ENCODE results near the gene SLC25A44. TPM values are rescaled to one million over a fixed set of nuclear protein-coding genes. Genes with fewer than 3 reads are reported as not detected.
"Not testable (repeated sequence)": the region's sequence is repeated elsewhere in the genome, so short reads cannot be mapped to it uniquely, and the experiment has no call there.

Gene SLC25A44
- total RNA-seq, 1 donor from 2014 or later: 34.3 TPM

DNA sequence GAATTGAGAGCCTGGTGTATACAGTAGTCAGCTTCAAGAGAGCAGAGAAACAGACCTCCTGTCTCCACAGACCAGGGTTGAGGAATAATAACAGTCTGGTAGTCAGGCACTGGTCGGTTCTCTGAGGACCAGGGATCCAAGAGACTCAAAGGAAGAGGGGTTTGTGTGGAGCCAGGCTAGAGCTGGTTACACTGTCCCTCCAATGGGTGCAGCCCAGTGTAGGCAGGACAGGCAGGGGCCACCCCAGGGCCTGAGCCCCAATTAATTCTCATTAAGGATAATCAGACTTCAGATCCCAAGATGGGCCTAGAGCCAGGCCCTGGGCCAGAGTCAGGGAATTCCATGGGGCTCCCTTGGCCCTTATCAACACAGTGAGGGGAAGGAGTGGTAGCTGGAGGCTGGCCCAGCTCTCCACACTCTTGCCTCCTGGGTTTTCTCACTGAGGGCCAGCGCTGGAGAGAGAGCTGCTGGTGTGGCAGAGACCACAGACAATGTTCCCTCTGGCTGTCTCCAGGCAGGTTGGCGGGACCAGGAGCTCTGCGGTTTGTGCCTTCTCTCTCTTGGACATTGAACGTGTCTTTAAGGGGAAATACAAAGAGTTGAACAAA lies 31.4 kb upstream of the SLC25A44 start:
- intact Hi-C loops (cut with micrococcal nuclease): no loop called here

DNA sequence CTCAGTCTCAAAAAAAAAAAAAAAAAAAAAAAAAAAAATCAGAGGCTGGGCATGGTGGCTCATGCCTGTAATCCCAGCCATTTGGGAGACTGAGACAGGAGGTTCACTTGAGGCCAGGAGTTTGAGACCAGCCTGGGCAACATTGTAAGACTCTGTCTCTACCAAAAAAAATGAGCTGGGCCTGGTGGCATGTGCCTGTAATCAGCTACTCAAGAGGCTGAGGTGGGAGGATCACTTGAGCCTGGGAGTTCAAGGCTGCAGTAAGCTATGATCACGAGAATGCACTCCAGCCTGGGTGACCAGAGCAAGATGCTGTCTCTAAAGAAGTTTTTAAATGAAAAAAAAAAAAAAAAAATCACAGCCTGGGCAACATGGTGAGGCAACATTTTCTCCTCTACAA lies 30.2 kb upstream of the SLC25A44 start:
- intact Hi-C loops (cut with micrococcal nuclease): no loop called here

DNA sequence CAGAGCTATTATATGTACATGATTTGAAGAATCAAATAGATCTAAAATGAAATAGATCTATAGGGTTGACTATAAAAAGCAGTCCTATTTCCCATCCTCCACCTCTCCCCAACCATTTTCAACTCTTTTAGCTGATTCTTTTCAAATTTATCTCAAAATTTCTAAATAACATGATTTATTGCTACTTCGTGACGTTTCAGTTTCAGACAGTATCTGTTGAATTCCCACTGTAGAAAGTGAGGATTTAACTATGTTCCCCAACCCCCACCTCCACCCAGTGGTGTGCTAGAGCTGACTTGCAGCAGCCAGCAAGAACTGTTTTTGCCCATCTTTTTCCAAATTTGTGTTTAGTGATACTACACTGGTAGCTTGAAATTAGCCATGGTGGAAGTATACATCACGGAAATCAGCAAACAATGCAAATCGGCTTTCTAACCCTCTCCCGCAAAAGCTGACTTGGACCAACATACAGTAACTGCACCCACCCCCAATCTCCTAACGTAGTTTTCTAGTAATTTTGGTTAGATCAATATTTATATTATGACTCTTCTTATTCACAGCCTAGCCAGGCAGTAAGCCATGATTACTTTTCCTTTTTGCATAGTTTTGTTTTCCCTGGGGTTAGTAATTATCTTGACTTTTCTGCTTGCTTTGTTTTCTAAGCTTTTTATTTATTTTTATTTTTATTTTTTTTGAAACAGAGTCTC lies 29.6 kb upstream of the SLC25A44 start:
- intact Hi-C loops (cut with micrococcal nuclease): no loop called here

DNA sequence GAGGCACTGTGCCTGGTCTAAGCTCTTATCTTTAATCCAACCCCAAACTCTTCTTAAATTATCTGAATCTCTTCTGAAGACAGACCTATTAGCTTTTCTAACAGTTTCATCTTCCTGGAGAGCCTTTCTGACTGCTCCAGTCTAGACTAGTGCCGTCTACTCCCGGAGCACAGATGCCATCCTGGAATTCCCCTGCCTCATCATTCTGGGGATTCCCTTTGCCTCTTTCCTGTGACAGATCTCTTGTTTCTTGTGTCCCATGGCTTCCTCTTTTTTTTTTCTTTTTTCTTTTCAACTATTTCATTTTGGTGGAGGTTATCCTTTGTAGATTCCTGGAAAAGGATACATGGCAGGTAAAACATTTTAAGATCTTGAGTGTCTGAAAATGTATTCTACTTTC lies 28.8 kb upstream of the SLC25A44 start:
- intact Hi-C loops (cut with micrococcal nuclease): no loop called here

DNA sequence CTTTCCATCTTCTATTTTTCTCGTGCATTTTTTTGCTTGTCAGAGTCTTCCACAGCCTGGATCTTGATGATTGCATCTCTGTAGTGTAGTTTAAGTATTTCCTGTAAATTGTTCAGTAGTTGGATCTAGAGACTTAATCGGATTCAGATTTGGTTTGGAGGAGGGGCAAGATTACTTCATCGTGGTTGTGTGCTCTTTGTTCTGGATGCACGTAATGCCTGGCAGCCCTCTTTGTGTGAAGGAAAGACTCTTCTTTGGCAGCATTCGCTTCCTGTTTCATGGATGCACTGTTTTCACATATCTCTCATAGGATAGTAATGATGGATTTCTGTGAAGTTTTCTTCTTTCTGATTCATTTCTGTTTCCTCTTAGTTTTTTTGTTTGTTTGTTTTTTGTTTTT lies 26.4 kb upstream of the SLC25A44 start:
- intact Hi-C loops (cut with micrococcal nuclease): no loop called here

DNA sequence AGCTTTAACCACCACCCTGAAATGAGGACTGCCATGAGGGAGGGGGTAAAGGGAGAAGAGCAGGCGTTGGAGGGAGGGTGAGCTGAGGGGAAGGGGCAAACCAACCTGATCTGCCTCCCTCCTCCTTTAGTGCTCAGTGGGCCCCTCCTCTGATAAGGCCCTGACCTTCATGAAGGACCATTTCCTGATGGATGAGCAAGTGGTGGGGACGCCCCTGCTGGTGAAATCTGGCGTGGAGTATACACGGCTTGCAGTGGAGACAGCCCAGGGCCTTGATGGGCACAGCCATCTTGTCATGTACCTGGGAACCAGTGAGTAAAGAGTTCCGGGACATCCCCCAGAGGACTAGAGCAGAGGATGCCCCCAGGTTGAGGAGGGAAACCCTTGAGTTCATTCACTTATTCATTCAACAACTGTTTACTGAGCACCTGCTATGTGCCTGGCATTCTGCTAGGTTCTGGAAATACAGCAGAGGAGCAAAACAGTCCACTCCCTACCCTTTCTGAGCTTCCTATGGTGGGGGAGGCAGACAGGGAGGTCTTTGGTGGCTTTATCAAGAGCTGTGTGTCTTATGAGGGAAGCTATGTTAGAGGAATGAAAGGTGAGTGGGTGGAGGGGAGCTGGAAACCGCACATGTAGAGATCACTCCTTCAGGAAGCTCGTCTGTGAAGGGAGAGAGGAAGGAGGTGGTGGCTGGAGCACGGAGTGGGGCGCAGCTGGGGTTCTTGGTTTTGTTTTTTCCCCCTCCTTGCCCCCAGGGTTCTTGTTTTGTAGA lies 21.0 kb upstream of the SLC25A44 start:
- intact Hi-C loops (cut with micrococcal nuclease): no loop called here

DNA sequence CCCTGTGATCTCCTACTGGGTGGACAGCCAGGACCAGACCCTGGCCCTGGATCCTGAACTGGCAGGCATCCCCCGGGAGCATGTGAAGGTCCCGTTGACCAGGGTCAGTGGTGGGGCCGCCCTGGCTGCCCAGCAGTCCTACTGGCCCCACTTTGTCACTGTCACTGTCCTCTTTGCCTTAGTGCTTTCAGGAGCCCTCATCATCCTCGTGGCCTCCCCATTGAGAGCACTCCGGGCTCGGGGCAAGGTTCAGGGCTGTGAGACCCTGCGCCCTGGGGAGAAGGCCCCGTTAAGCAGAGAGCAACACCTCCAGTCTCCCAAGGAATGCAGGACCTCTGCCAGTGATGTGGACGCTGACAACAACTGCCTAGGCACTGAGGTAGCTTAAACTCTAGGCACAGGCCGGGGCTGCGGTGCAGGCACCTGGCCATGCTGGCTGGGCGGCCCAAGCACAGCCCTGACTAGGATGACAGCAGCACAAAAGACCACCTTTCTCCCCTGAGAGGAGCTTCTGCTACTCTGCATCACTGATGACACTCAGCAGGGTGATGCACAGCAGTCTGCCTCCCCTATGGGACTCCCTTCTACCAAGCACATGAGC lies 17.2 kb upstream of the SLC25A44 start:
- intact Hi-C loops (cut with micrococcal nuclease): no loop called here

DNA sequence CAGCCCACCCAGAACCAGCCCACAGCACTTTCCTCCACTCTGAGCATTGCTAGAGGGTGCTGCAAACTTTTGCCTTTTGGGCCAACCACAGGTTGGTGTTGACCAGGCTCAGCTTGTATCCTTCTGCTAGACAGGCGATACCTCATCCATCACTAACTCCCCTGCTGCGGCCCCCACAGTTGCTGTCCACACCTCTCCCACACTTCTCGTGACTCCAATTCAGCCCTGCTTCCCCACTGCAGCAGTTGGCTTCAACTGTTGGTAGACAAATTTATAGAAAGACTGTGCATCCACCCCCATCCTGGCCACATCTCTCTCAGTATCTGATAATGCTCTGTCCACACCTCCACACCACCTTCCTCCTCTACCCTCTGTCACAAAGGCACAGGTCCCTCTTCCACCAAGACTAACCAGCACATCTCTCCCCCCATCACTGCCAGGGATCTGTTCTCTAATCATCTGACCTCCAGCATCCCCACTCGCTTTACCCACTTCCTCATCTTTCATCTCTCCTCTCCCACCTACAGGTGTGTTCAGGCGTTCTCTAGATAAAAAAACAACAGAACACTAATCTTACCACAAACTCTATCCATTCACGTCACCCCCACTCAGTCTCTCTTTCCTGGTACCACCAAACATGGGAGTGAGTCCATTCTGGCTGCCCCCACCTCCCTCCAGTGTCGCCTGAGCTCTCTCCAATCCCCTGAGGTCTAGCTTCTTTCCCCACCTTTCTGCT lies 15.8 kb upstream of the SLC25A44 start:
- intact Hi-C loops (cut with micrococcal nuclease): no loop called here

DNA sequence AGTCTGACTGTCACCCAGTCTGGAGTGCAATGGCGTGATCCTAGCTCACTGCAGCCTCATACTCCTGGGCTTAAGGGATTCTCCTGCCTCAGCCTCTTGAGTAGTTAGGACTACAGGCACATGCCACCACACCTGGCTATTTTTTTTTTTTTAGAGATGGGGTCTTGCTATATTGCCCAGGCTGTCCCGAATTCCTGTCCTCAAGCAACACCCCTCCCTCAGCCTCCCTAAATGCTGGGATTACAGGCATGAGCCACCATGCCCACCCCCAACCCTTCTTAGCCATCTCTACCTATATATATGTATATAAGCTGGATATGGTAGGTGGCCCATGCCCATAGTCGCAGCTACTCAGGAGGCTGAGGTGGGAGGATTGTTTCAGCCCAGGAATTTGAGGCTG lies 13.4 kb upstream of the SLC25A44 start:
- intact Hi-C loops (cut with micrococcal nuclease): no loop called here

DNA sequence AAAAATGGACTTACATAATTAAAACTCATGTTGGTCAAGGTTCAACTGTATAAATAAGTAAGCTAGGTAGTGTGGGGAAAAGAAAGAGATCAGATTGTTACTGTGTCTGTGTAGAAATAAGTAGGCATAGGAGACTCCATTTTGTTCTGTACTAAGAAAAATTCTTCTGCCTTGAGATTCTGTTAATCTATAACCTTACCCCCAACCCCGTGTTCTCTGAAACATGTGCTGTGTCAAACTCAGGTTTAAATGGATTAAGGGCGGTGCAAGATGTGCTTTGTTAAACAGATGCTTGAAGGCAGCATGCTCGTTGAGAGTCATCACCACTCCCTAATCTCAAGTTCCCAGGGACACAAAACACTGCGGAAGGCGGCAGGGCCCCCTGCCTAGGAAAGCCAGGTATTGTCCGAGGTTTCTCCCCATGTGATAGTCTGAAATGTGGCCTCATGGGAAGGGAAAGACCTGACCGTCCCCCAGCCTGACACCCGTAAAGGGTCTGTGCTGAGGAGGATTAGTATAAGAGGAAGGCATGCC lies 12.4 kb upstream of the SLC25A44 start:
- intact Hi-C loops (cut with micrococcal nuclease): not testable (repeated sequence)

DNA sequence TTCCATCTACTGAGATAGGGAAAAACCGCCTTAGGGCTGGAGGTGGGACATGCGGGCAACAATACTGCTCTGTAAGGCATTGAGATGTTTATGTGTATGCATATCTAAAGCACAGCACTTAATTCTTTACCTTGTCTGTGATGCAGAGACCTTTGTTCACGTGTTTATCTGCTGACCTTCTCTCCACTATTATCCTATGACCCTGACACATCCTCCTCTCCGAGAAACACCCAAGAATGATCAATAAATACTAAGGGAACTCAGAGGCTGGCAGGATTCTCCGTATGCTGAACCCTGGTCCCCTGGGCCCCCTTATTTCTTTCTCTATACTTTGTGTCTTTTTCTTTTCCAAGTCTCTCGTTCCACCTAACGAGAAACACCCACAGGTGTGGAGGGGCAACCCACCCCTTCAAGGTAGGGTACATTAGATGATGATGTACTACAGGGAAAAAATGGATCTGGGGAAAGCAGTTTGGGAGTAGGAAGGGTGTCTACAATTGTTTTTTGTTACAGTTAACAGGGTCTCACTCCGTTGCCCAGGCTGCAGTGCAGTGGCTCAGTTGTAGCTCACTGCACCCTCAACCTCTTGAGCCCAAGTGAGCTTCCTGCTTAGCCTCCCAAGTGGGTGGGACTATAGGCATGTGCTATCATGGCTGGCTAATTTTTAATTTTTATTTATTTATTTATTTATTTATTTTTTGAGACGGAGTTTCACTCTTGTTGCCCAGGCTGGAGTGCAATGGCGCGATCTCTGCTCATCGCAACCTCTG lies 11.7 kb upstream of the SLC25A44 start:
- intact Hi-C loops (cut with micrococcal nuclease): not testable (repeated sequence)

DNA sequence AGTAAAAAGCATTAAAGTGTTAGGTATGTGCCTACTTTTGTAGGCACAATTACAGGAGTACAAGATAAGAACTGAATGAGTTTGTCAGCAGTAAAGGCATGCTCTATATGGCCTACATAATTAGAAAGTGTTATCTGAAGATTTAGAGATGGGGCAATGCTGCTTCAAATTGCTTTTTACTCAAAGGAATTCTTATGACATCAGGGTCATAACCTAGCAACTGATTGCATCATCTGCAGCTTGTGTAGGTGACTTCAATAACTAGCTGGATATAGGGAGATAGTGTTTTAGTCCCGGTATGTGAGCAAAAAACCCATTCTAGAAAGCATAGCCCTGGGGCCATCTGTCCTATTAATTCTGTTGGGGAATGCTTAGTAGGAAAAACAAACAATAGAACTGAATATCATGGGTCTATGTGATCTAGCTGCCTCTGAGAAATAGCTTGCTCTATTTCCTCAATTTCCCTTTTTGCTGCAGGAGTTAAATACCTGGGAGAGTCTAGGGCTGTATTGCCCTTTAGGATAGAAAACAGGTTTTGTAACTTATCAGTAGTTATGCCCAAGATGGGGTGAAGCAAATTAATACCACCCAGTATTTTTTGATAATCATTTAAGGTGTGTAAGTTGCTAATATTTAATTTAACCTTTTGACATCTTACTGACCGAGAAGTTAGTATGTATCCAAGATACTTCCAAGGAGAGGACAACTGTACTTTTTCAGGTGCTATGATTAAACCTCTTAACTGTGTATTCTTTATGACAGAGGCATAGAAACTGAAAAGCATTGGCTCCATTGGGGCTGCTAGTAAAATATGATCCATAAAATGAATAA lies 7.3 kb upstream of the SLC25A44 start:
- intact Hi-C loops (cut with micrococcal nuclease): not testable (repeated sequence)

DNA sequence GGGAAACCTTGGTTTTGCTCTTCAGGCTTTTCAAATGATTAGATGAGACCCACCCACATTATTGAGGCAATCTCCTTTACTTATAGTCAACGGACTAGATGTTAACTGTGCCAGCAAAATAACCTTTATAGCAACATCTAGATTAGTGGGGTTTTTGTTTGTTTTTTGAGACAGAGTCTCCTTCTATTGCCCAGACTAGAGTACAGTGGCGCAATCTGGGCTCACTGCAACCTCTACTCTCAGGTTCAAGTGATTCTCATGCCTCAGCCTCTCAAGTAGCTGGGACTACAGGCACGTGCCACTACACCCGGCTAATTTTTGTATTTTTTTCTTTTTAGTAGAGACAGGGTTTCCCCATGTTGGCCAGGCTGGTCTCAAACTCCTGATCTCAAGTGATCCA lies 3.6 kb upstream of the SLC25A44 start:
- intact Hi-C loops (cut with micrococcal nuclease): loop anchor here (5.0 kb wide), 2 partner anchors 33 to 37 kb away; no protein-coding TSS in a partner anchor

DNA sequence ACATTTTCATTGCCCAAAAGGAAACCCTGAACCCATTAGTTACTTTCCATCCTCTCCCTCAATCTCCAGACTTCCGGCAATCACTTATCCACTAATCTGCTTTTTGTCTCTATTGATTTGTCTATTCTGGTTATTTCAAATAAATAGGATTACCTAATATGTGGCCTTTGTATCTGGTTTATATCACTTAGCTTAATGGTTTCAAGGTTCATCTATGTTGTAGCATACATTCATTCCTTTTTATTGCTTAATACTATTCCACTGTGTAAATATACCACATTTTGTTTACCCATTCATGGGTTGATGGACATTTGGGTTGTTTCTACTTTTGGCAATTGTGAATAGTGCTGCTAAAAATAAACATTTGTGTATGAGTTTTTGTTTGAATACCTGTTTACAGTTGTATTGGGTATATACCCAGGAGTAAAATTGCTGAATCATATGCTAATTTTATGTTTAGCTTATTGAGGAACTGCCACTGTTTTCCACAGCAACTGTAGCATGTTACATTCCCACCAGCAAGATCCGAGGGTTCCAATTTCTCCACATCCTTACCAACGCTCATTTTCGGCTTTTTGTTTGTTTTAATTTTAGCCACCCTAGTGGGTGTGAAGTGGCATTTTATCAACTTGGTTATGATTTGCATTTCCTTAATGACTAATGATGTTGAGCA lies 2.5 kb upstream of the SLC25A44 start:
- intact Hi-C loops (cut with micrococcal nuclease): loop anchor here (5.0 kb wide), 2 partner anchors 34 to 36 kb away; no protein-coding TSS in a partner anchor

DNA sequence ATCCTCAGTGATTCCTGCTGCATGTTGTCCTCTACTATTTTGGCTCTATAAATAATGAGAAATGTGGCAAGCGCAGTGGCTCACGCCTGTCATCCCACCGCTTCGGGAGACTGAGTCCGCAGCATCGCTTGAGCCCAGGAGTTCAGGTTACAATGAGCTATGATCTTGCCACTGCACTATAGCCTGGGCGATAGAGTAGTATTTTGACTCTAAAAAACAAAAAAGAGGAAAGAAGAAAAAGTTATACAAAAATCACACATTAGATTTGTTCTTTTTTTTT lies 756 bp upstream of the SLC25A44 start:
- intact Hi-C loops (cut with micrococcal nuclease): loop anchor here (1.0 to 5.0 kb wide), 6 partner anchors 19 to 259 kb away; partner anchors contain the start of genes CCT3, KHDC4 and TSACC

DNA sequence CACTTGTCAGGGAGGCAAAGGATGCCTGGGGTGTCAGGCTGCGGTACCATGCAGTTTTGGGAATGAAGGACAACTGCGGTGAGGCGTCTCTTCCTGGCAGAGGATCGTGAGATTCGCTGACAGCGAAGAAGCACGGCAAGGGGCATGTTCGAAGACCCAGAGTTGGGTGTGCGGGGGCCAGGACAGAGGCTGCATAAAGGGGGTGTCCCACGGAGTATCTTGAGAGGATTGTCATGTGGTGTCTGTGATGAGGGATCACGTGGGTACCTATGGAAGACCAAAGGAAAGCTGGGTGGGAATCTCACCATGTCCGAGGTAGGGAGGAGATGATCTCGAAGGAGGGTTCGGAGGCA lies 372 bp downstream of the SLC25A44 start:
- intact Hi-C loops (cut with micrococcal nuclease): loop anchor here (5.0 kb wide), 2 partner anchors 33 to 37 kb away; no protein-coding TSS in a partner anchor

DNA sequence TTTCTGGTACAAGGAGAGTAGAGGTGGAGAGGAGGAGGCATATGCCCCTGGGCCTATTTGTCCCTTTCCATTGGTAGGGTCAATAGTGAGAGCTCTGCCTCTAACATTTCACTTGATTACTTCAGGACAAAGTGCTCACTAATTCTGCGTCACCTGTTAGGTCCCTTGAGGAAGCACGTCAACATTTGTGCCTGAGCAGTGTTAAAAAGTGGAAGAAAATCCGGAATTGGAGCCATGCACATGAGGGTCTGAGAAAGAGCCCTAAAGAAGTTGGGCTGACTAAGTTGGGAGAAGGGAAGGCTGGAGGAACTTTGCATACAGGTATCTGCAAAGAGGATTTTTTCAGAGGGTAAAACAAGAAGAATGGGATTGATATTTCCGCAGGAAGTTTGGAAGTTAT lies 1.9 kb downstream of the SLC25A44 start:
- intact Hi-C loops (cut with micrococcal nuclease): no loop called here

DNA sequence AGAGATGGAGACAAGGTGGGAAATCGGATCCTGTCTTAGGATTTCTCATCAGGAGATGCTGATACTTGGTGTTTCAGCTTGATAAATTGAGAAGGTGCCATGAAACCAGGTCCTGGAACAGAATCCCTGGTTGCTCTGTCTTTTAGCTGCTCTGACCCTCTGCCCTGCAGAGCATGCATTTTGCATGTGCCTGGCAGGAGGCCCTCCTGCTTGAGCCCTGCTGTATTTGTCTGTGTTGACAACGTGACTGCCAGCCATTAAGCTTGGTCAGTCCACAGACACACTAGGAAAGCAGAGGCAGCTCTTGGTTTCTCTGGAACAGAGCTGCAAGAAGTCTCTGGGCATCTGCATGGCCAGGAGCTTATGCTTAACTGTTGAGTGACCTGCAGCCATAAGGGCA lies 2.5 kb downstream of the SLC25A44 start:
- intact Hi-C loops (cut with micrococcal nuclease): no loop called here

DNA sequence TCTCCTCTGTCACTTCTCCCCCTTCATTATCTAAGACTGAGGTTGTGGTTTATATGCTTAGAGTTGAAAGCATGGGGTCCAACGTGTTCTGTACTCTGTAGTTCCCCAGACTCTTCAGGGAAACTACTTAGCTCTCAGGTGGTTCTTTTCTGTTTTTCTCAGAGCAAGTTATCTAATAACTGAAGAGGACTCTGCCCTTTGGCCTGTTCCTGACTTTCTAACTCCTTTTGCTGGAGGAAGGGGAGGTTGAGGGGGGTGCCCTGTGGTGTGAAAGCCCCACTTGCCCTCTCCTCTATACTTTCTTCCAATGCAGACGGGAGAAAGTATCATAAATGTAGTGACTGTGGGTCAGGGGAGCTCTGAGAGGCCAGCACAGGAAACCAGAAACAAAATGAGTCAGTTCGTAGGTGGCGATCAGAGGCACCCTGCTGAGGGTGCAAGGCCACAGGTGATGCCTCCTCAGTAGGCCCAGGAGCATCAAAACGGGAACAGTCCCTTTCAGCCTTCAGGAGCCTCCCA lies 5.0 kb downstream of the SLC25A44 start:
- intact Hi-C loops (cut with micrococcal nuclease): no loop called here

All from T-helper 2 cell treated with Interferon-gamma antibody and Interleukin-4, amounts not matched to agents 100 ng/mL and 5 ng/mL, for 36 hours (primary cell).